Neural cell (in vitro differentiated cells): ENCODE measurements around the gene ARID1B.

Experiments used
- EP300 ChIP-seq: fragments of 450-650 bp; conservative IDR thresholded peaks from 2 replicates; pipeline ENCODE4 v1.6.1; 2014; ENCODE audit warnings: antibody characterized with exemption, mild to moderate bottlenecking, moderate library complexity; ENCODE audit not compliant: poor library complexity, severe bottlenecking
- EZH2 ChIP-seq: fragments of 200-600, 300-800 bp; shearing (Covaris generic), sonication (generic); IDR thresholded peaks from 2 replicates; pipeline ENCODE4 v1.6.1; 2014; ENCODE audit warnings: antibody characterized with exemption, low read length, borderline replicate concordance, mild to moderate bottlenecking; ENCODE audit not compliant: insufficient read depth, poor library complexity, severe bottlenecking
- POLR2AphosphoS5 ChIP-seq: IDR thresholded peaks from 2 replicates; pipeline ENCODE4 v1.6.1; 2012
- RAD21 ChIP-seq: fragments of 450-650 bp; conservative IDR thresholded peaks from 2 replicates; pipeline ENCODE4 v1.6.1; 2014; ENCODE audit warnings: antibody characterized with exemption, mild to moderate bottlenecking, moderate library complexity
- SMC3 ChIP-seq: fragments of 450-650 bp; conservative IDR thresholded peaks from 2 replicates; pipeline ENCODE4 v1.6.1; 2014; ENCODE audit warnings: antibody characterized with exemption, mild to moderate bottlenecking, moderate library complexity; ENCODE audit not compliant: poor library complexity
- TAF1 ChIP-seq: IDR thresholded peaks from 2 replicates; pipeline ENCODE4 v1.6.1; 2012; ENCODE audit warnings: low read depth
- TF ChIP-seq, protein P1 (sequence below): fragments of 450-650 bp; IDR thresholded peaks from 2 replicates; pipeline ENCODE4 v1.5.1; 2014; ENCODE audit warnings: antibody characterized with exemption, mild to moderate bottlenecking, moderate library complexity; ENCODE audit not compliant: poor library complexity, severe bottlenecking
- TF ChIP-seq, protein P2 (sequence below): IDR thresholded peaks from 2 replicates; pipeline ENCODE4 v1.6.1; 2012; ENCODE audit warnings: borderline replicate concordance

DNA sequence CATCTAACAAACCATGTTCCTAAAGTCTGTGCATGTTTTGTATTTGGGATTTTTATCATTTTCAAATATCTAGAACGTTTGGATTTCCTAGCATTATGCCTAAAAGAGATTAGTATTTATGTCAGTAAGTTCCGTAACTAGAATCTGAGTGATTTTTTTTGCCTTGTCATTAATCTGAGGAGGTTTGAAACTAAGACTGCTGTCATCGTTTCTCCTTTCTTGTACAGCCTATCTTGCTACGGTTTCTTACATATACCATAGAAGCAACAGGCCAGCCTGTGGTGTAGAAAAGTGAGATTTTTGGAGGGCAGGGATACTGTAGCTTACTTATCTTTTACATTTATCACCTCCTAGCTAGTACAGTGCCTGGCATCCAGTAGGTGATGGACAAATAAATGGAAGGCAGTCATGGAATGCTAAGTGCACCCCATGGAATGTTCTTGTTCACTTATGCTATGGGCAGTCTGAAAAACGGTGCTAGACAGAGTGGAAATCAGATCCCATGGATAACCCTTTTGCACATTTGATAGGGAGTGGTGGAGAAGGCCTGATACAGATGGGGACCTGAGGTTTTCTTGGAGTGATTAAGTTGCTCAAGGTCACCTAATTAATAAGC, 93.9 kb downstream of the ARID1B start:
- TF ChIP-seq, protein P1, sequence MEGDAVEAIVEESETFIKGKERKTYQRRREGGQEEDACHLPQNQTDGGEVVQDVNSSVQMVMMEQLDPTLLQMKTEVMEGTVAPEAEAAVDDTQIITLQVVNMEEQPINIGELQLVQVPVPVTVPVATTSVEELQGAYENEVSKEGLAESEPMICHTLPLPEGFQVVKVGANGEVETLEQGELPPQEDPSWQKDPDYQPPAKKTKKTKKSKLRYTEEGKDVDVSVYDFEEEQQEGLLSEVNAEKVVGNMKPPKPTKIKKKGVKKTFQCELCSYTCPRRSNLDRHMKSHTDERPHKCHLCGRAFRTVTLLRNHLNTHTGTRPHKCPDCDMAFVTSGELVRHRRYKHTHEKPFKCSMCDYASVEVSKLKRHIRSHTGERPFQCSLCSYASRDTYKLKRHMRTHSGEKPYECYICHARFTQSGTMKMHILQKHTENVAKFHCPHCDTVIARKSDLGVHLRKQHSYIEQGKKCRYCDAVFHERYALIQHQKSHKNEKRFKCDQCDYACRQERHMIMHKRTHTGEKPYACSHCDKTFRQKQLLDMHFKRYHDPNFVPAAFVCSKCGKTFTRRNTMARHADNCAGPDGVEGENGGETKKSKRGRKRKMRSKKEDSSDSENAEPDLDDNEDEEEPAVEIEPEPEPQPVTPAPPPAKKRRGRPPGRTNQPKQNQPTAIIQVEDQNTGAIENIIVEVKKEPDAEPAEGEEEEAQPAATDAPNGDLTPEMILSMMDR: no peak
- TF ChIP-seq POLR2AphosphoS5 (no peak), TAF1 (no peak), EP300 (no peak), EZH2 (no peak), SMC3 (no peak), RAD21 (no peak)
- TF ChIP-seq, protein P2, sequence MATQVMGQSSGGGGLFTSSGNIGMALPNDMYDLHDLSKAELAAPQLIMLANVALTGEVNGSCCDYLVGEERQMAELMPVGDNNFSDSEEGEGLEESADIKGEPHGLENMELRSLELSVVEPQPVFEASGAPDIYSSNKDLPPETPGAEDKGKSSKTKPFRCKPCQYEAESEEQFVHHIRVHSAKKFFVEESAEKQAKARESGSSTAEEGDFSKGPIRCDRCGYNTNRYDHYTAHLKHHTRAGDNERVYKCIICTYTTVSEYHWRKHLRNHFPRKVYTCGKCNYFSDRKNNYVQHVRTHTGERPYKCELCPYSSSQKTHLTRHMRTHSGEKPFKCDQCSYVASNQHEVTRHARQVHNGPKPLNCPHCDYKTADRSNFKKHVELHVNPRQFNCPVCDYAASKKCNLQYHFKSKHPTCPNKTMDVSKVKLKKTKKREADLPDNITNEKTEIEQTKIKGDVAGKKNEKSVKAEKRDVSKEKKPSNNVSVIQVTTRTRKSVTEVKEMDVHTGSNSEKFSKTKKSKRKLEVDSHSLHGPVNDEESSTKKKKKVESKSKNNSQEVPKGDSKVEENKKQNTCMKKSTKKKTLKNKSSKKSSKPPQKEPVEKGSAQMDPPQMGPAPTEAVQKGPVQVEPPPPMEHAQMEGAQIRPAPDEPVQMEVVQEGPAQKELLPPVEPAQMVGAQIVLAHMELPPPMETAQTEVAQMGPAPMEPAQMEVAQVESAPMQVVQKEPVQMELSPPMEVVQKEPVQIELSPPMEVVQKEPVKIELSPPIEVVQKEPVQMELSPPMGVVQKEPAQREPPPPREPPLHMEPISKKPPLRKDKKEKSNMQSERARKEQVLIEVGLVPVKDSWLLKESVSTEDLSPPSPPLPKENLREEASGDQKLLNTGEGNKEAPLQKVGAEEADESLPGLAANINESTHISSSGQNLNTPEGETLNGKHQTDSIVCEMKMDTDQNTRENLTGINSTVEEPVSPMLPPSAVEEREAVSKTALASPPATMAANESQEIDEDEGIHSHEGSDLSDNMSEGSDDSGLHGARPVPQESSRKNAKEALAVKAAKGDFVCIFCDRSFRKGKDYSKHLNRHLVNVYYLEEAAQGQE: no peak
